GM12878 (cell line): ENCODE data around the gene AGTPBP1. TPM values are rescaled to one million over a fixed set of nuclear protein-coding genes. Genes with fewer than 3 reads are reported as not detected.
A peak's percentile ranks its signal among the peaks of the same experiment; 100 is the strongest.

ENCODE experiments used
- ATAC-seq: fragments of 200-7000 bp; cut with Tn5 transposase; 3 replicates; pipeline ENCODE4 v1.9.1; 2020; ENCODE audit warnings: mild to moderate bottlenecking, moderate library complexity
- BruUV-seq: library from RNA; stranded (reverse); fragments of 400-500 nt; replicated peaks from 2 replicates; lab custom pipeline; 2021; lab: Mats Ljungman, UMichigan
- CTCF ChIA-PET: fragments of 300-600 bp; sonication (Branson Sonifier 250); formaldehyde crosslinking; extraction: SDS; loops from one replicate; lab custom pipeline; 2021; ENCODE audit warnings: inconsistent platforms; lab: Yijun Ruan, JAX
- POLR2A ChIA-PET: fragments of 350-600 bp; formaldehyde crosslinking; extraction: SDS; loops from one replicate; lab custom pipeline; 2021; ENCODE audit warnings: inconsistent platforms; lab: Charles Lee
- RAD21 ChIA-PET: fragments of 300-600 bp; sonication (Branson Sonifier 250); formaldehyde crosslinking; loops from one replicate; lab custom pipeline; 2023; ENCODE audit warnings: antibody characterized with exemption; ENCODE audit not compliant: unreplicated experiment; lab: Charles Lee
- SMC1A ChIA-PET: fragments of 300-600 bp; sonication (Branson Sonifier 250); formaldehyde crosslinking; loops from one replicate; lab custom pipeline; 2023; ENCODE audit not compliant: unreplicated experiment, uncharacterized antibody; lab: Charles Lee
- DNase-seq: peaks from one replicate; pipeline ENCODE4 v3.0.0-alpha.2; 2011; ENCODE audit warnings: low read depth, low spot score
- FAIRE-seq: peaks from 3 replicates; lab custom pipeline; 2011; peaks lifted over from hg19 to GRCh38; lab: Jason Lieb, UNC
- H2AFZ ChIP-seq: 2 replicates; pipeline ENCODE4 v1.6.0; 2011; ENCODE audit warnings: low read depth, low read length, control low read depth; ENCODE audit not compliant: control insufficient read depth
- H3K27ac ChIP-seq: 2 replicates; pipeline ENCODE4 v1.5.1; 2011; ENCODE audit warnings: control low read depth; ENCODE audit not compliant: control insufficient read depth, insufficient read depth
- H3K27me3 ChIP-seq, 2 experiments: replicated peaks in 1 of 2; 2 replicates each; pipeline versions ENCODE4 v1.6.0 to v1.6.1; 2011; ENCODE audit warnings: low read length in 1 of 2; ENCODE audit not compliant: control insufficient read depth in 2 of 2, insufficient read depth in 2 of 2
- H3K36me3 ChIP-seq, 2 experiments: 2 replicates each; pipeline ENCODE4 v1.5.1; 2011; ENCODE audit warnings: low read length in 1 of 2; ENCODE audit not compliant: control insufficient read depth in 2 of 2, insufficient read depth in 2 of 2
- H3K4me1 ChIP-seq: 2 replicates; pipeline ENCODE4 v1.6.1; 2011; ENCODE audit warnings: mild to moderate bottlenecking, low read length, moderate library complexity, mixed read lengths; ENCODE audit not compliant: control insufficient read depth, insufficient read depth
- H3K4me2 ChIP-seq: 2 replicates; pipeline ENCODE4 v1.6.0; 2011; ENCODE audit warnings: control low read depth; ENCODE audit not compliant: control insufficient read depth, insufficient read depth
- H3K4me3 ChIP-seq: fragments of 200-600 bp; sonication (generic); 2 replicates; pipeline ENCODE4 v1.5.1; 2016
- H3K79me2 ChIP-seq: 2 replicates; pipeline ENCODE4 v1.6.0; 2011; ENCODE audit warnings: low read length; ENCODE audit not compliant: control insufficient read depth, insufficient read depth
- H3K9ac ChIP-seq: 2 replicates; pipeline ENCODE4 v1.8.0; 2011; ENCODE audit warnings: low read length, control low read depth, mixed read lengths; ENCODE audit not compliant: control insufficient read depth, insufficient read depth
- H3K9me3 ChIP-seq: replicated peaks from 3 replicates; pipeline ENCODE4 v1.5.1; 2011; ENCODE audit warnings: mild to moderate bottlenecking, low read length; ENCODE audit not compliant: control insufficient read depth, insufficient read depth
- H4K20me1 ChIP-seq: 2 replicates; pipeline ENCODE4 v1.6.0; 2011; ENCODE audit not compliant: control insufficient read depth, insufficient read depth
- BHLHE40 ChIP-seq, 2 experiments: fragments of 450-650 bp in 1 of 2; IDR thresholded peaks; 2 replicates each; pipeline ENCODE4 v1.6.1; 2011 to 2017; ENCODE audit warnings: low read depth in 2 of 2, borderline replicate concordance in 1 of 2, improper control_type of control experiment in 1 of 2, low read length in 1 of 2, mild to moderate bottlenecking in 1 of 2
- ETV6 ChIP-seq, 2 experiments: fragments of 450-650 bp in 1 of 2; IDR thresholded peaks in 1 of 2; conservative IDR thresholded peaks in 1 of 2; 2 replicates each; pipeline ENCODE4 v1.6.1; 2014; ENCODE audit warnings: antibody characterized with exemption in 1 of 2, borderline replicate concordance in 1 of 2, low read depth in 1 of 2, mild to moderate bottlenecking in 1 of 2, moderate library complexity in 1 of 2
- HCFC1 ChIP-seq: fragments of 150-350 bp; IDR thresholded peaks from 2 replicates; pipeline ENCODE4 v1.6.1; 2014; ENCODE audit warnings: low read length
- HDAC2 ChIP-seq: fragments of 200-600 bp; sonication (generic); IDR thresholded peaks from 2 replicates; pipeline ENCODE4 v1.6.1; 2017
- NFYB ChIP-seq: IDR thresholded peaks from 2 replicates; pipeline ENCODE4 v1.6.1; 2011; ENCODE audit warnings: low read depth, mild to moderate bottlenecking, low read length, improper control_type of control experiment, moderate library complexity; ENCODE audit not compliant: insufficient read depth
- NRF1 ChIP-seq: conservative IDR thresholded peaks from 2 replicates; pipeline ENCODE4 v1.6.1; 2011; ENCODE audit warnings: mild to moderate bottlenecking, low read depth, low read length, improper control_type of control experiment
- RUNX3 ChIP-seq: IDR thresholded peaks from 2 replicates; pipeline ENCODE4 v1.6.1; 2012; ENCODE audit warnings: low read length, inconsistent platforms
- WGBS: methylation state at CpG from one replicate; pipeline ENCODE4 v1.1.6; 2016; ENCODE audit warnings: low lambda C conversion rate; ENCODE audit not compliant: insufficient replicate concordance, insufficient coverage; ENCODE audit errors: missing lambda C conversion rate; 5-methylcytosine and 5-hydroxymethylcytosine counted together
- in situ Hi-C: fragments of 300-500 bp; cut with MboI; formaldehyde crosslinking; loops from 9 replicates; pipeline ENCODE4 v1.14.3; 2018; ENCODE audit warnings: mixed read lengths
- intact Hi-C: fragments of 100-400 bp; cut with micrococcal nuclease; formaldehyde crosslinking; loops from one replicate; pipeline ENCODE4 v1.14.2; 2022; ENCODE audit not compliant: unreplicated experiment
- polyA plus RNA-seq, 11 experiments: library from polyadenylated mRNA; depleted of rRNA in 4 of 11; unstranded in 6 of 11; stranded (reverse) in 5 of 11; fragments of >200 nt; fragmentation: Nextera tagmentation in 4 of 11; fragmentation: Illumina TruSeq in 1 of 11; extraction: Ambion mirVana in 4 of 11; extraction: Trizol in 1 of 11; gene quantifications; 1 replicate in 1 of 11; 2 replicates in 10 of 11; pipeline versions ENCODE4 v1.2.1 to v1.2.3, GENCODE V29; 2011 to 2016; ENCODE audit warnings: inconsistent platforms in 2 of 11, missing spikeins in 2 of 11, low read depth in 1 of 11
- total RNA-seq, 4 experiments: library from RNA; depleted of rRNA in 3 of 4; stranded (reverse); fragments of >200 nt in 3 of 4; fragmentation: Illumina TruSeq in 1 of 4; extraction: Trizol in 1 of 4; gene quantifications; 2 replicates each; pipeline versions ENCODE4 v1.2.1 to v1.2.3, GENCODE V29; 2013 to 2021
- TF ChIP-seq, protein P1 (sequence below): fragments of 150-350 bp; IDR thresholded peaks from 2 replicates; pipeline ENCODE4 v1.6.1; 2016; ENCODE audit warnings: low read depth, low read length

The AGTPBP1 gene
- total and polyA plus RNA-seq, 10 of the 15 experiments (the other 5 are each of a cell fraction or from before 2014, with no cell fraction given) = 6.1 to 35.2 (median 20.0) TPM

DNA sequence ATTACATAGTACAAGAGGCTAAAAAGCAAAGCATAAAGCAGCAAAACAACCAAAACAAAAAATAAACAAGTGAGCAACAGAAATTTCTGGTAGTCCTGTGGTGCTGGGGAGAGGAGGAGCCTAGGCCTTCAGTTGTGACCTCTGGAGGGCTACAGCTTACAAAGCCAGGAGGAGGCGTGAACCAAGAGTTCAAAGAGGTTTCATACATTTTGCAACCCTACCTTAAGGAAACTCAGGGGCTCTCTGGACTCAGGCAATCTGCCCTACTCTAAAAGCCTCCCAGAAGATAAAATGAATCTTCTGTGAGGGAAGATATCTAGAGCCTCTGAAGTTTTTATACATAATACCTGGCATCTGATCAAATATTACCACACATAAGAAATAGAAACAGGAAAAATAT, 187.4 kb downstream of the AGTPBP1 start:
- Histone ChIP-seq H3K9ac (no peak overlapping the region), H2AFZ (no peak overlapping the region), H3K4me1 (peaks cover 6% of the 10 kb centered on the region; the same call in 1 of the 2 replicates), H3K79me2 (no peaks in the 10 kb centered on the region), H3K4me3 (no peak overlapping the region), H3K27ac (no peak overlapping the region), H4K20me1 (no peaks in the 10 kb centered on the region), H3K9me3 (no peaks in the 10 kb centered on the region), H3K27me3 (no peaks in the 10 kb centered on the region), H3K4me2 (no peak overlapping the region), H3K36me3 (no peaks in the 10 kb centered on the region)
- BruUV-seq = no TSS peak
- FAIRE-seq (no peak), DNase-seq (no peak), ATAC-seq (peak; percentile 71)
- TF ChIP-seq HCFC1 = no peak
- TF ChIP-seq NFYB = no peak
- no peak for TF ChIP-seq ETV6 (conservative IDR thresholded peaks at IDR 0.05 in 1 of 2, IDR thresholded peaks at IDR 0.05 in 1 of 2; ENCODE audit: borderline replicate concordance in 1 of 2, low read depth in 1 of 2)
- TF ChIP-seq NRF1 = no peak
- TF ChIP-seq HDAC2 = no peak
- TF ChIP-seq, protein P1, sequence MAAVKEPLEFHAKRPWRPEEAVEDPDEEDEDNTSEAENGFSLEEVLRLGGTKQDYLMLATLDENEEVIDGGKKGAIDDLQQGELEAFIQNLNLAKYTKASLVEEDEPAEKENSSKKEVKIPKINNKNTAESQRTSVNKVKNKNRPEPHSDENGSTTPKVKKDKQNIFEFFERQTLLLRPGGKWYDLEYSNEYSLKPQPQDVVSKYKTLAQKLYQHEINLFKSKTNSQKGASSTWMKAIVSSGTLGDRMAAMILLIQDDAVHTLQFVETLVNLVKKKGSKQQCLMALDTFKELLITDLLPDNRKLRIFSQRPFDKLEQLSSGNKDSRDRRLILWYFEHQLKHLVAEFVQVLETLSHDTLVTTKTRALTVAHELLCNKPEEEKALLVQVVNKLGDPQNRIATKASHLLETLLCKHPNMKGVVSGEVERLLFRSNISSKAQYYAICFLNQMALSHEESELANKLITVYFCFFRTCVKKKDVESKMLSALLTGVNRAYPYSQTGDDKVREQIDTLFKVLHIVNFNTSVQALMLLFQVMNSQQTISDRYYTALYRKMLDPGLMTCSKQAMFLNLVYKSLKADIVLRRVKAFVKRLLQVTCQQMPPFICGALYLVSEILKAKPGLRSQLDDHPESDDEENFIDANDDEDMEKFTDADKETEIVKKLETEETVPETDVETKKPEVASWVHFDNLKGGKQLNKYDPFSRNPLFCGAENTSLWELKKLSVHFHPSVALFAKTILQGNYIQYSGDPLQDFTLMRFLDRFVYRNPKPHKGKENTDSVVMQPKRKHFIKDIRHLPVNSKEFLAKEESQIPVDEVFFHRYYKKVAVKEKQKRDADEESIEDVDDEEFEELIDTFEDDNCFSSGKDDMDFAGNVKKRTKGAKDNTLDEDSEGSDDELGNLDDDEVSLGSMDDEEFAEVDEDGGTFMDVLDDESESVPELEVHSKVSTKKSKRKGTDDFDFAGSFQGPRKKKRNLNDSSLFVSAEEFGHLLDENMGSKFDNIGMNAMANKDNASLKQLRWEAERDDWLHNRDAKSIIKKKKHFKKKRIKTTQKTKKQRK = no peak
- TF ChIP-seq RUNX3 = no peak
- TF ChIP-seq BHLHE40 (IDR thresholded peaks at IDR 0.05; ENCODE audit: borderline replicate concordance in 1 of 2, low read depth in 2 of 2, low read length in 1 of 2) = no peak
- ChIA-PET SMC1A (no interaction called here), CTCF (interaction anchor here (2.1 kb wide), 1 partner anchor 56 kb away, joined by 7 read pairs; no protein-coding TSS in a partner anchor), RAD21 (no interaction called here), POLR2A (no interaction called here)
- WGBS = 100% methylated on average over 1 of the region's 1 CpG
- in situ Hi-C loops = no loop called here
- intact Hi-C loops = no loop called here
